IMR-90 (cell line): ENCODE results near the gene SIN3B. TPM values are rescaled to one million over a fixed set of nuclear protein-coding genes. Genes with fewer than 3 reads are reported as not detected.

Experiments used
- ATAC-seq: fragments of 200-7000 bp; cut with Tn5 transposase; 2 replicates; pipeline ENCODE4 v1.9.1; 2020; ENCODE audit warnings: low read depth, mild to moderate bottlenecking, moderate library complexity
- BruUV-seq: library from RNA; stranded (reverse); fragments of 400-500 nt; replicated peaks from 2 replicates; lab custom pipeline; 2021; lab: Mats Ljungman, UMichigan
- CTCF ChIA-PET: fragments of 300-600 bp; formaldehyde crosslinking; extraction: SDS; loops from one replicate; lab custom pipeline; 2021; ENCODE audit warnings: antibody characterized with exemption; lab: Yijun Ruan, JAX
- POLR2A ChIA-PET: fragments of 300-600 bp; sonication (Branson Sonifier 250); formaldehyde crosslinking; loops from one replicate; lab custom pipeline; 2022; ENCODE audit warnings: antibody characterized with exemption; ENCODE audit not compliant: unreplicated experiment; lab: Charles Lee
- DNase-seq: peaks from one replicate; pipeline ENCODE4 v3.0.0; 2013
- H2AFZ ChIP-seq: replicated peaks from 2 replicates; pipeline ENCODE3; 2013; ENCODE audit warnings: low read length, mild to moderate bottlenecking; ENCODE audit not compliant: poor library complexity
- H2AK5ac ChIP-seq: 2 replicates; pipeline ENCODE4 v1.6.1; 2013; ENCODE audit warnings: low read depth, low read length, inconsistent platforms
- H2AK9ac ChIP-seq: replicated peaks from 2 replicates; pipeline ENCODE3; 2013; ENCODE audit warnings: mild to moderate bottlenecking, low read depth, low read length, moderate library complexity; ENCODE audit not compliant: poor library complexity
- H2BK120ac ChIP-seq: 2 replicates; pipeline ENCODE4 v1.6.1; 2013; ENCODE audit warnings: low read depth, low read length, inconsistent platforms
- H2BK15ac ChIP-seq: 3 replicates; pipeline ENCODE4 v1.6.1; 2013; ENCODE audit warnings: low read depth, low read length, inconsistent platforms
- H2BK20ac ChIP-seq: 2 replicates; pipeline ENCODE4 v1.6.1; 2013; ENCODE audit warnings: low read depth, mild to moderate bottlenecking, inconsistent platforms, low read length, moderate library complexity
- H2BK5ac ChIP-seq: 2 replicates; pipeline ENCODE4 v1.6.1; 2013; ENCODE audit warnings: mild to moderate bottlenecking, low read depth, low read length, inconsistent platforms; ENCODE audit not compliant: poor library complexity, severe bottlenecking
- H3K14ac ChIP-seq: replicated peaks from 2 replicates; pipeline ENCODE4 v1.6.1; 2013; ENCODE audit warnings: low read depth, low read length, inconsistent platforms
- H3K18ac ChIP-seq: 2 replicates; pipeline ENCODE4 v1.6.1; 2013; ENCODE audit warnings: low read depth, low read length, control low read depth
- H3K23ac ChIP-seq: 2 replicates; pipeline ENCODE4 v1.6.1; 2013; ENCODE audit warnings: low read depth, low read length, inconsistent platforms
- H3K27ac ChIP-seq: 2 replicates; pipeline ENCODE4 v1.5.1; 2013; ENCODE audit warnings: mild to moderate bottlenecking, control low read depth, low read length; ENCODE audit not compliant: insufficient read depth
- H3K27me3 ChIP-seq: 2 replicates; pipeline ENCODE4 v1.6.1; 2013; ENCODE audit warnings: low read length; ENCODE audit not compliant: control insufficient read depth, insufficient read depth
- H3K36me3 ChIP-seq: 2 replicates; pipeline ENCODE4 v1.6.1; 2013; ENCODE audit warnings: low read length, mixed read lengths; ENCODE audit not compliant: control insufficient read depth, insufficient read depth
- H3K4ac ChIP-seq: 2 replicates; pipeline ENCODE4 v1.6.1; 2013; ENCODE audit warnings: low read depth, low read length, inconsistent platforms
- H3K4me1 ChIP-seq: 2 replicates; pipeline ENCODE4 v1.6.1; 2013; ENCODE audit warnings: low read length, mixed read lengths; ENCODE audit not compliant: control insufficient read depth, insufficient read depth
- H3K4me2 ChIP-seq: 2 replicates; pipeline ENCODE4 v1.6.1; 2013; ENCODE audit warnings: low read depth, mild to moderate bottlenecking, control low read depth, low read length, moderate library complexity
- H3K4me3 ChIP-seq: 2 replicates; pipeline ENCODE4 v1.5.1; 2013; ENCODE audit warnings: low read depth, mild to moderate bottlenecking, control low read depth, low read length, moderate library complexity; ENCODE audit not compliant: insufficient read depth
- H3K56ac ChIP-seq: 2 replicates; pipeline ENCODE4 v1.6.1; 2013; ENCODE audit warnings: low read length, inconsistent platforms; ENCODE audit not compliant: insufficient read depth; ENCODE audit errors: extremely low read depth
- H3K79me1 ChIP-seq, 2 experiments: 2 replicates each; pipeline ENCODE4 v1.6.1; 2013; ENCODE audit warnings: low read length in 2 of 2, inconsistent platforms in 1 of 2, low read depth in 1 of 2
- H3K9ac ChIP-seq: 2 replicates; pipeline ENCODE4 v1.6.1; 2013; ENCODE audit warnings: low read depth, low read length, control low read depth
- H3K9me1 ChIP-seq: 2 replicates; pipeline ENCODE4 v1.6.1; 2013; ENCODE audit warnings: low read length, inconsistent platforms; ENCODE audit not compliant: insufficient read depth
- H3K9me3 ChIP-seq: 2 replicates; pipeline ENCODE4 v1.6.1; 2013; ENCODE audit warnings: low read length; ENCODE audit not compliant: control insufficient read depth, insufficient read depth
- H4K20me1 ChIP-seq: 2 replicates; pipeline ENCODE4 v1.6.1; 2013; ENCODE audit warnings: low read length, inconsistent platforms; ENCODE audit not compliant: insufficient read depth
- H4K5ac ChIP-seq: 2 replicates; pipeline ENCODE4 v1.6.1; 2013; ENCODE audit warnings: mild to moderate bottlenecking, low read depth, low read length, control low read depth
- H4K8ac ChIP-seq, 2 experiments: 2 replicates each; pipeline ENCODE4 v1.6.1; 2013; ENCODE audit warnings: low read depth in 2 of 2, low read length in 2 of 2, control low read depth in 1 of 2, inconsistent platforms in 1 of 2
- H4K91ac ChIP-seq: 2 replicates; pipeline ENCODE4 v1.6.1; 2013; ENCODE audit warnings: low read depth, low read length, inconsistent platforms; ENCODE audit not compliant: insufficient read depth
- BHLHE40 ChIP-seq: fragments of 150-350 bp; IDR thresholded peaks from 2 replicates; pipeline ENCODE4 v1.6.1; 2016; ENCODE audit warnings: mild to moderate bottlenecking, low read depth, low read length
- CEBPB ChIP-seq: IDR thresholded peaks from 2 replicates; pipeline ENCODE4 v1.6.1; 2012; ENCODE audit warnings: low read depth, low read length, improper control_type of control experiment
- CHD1 ChIP-seq: IDR thresholded peaks from 2 replicates; pipeline ENCODE4 v1.6.1; 2012; ENCODE audit warnings: low read depth, low read length, improper control_type of control experiment
- CTCF ChIP-seq: conservative IDR thresholded peaks from 2 replicates; pipeline ENCODE4 v1.5.1; 2012; ENCODE audit warnings: mild to moderate bottlenecking, low read depth, low read length, improper control_type of control experiment
- FOS ChIP-seq: fragments of 150-350 bp; IDR thresholded peaks from 2 replicates; pipeline ENCODE4 v1.6.1; 2016; ENCODE audit warnings: low read depth, low read length
- MAZ ChIP-seq: IDR thresholded peaks from 2 replicates; pipeline ENCODE4 v1.6.1; 2012; ENCODE audit warnings: low read depth, mild to moderate bottlenecking, low read length, improper control_type of control experiment, moderate library complexity, borderline replicate concordance
- MXI1 ChIP-seq: IDR thresholded peaks from 2 replicates; pipeline ENCODE4 v1.6.1; 2012; ENCODE audit warnings: low read depth, mild to moderate bottlenecking, low read length, moderate library complexity, borderline replicate concordance
- NFE2L2 ChIP-seq: fragments of 150-350 bp; IDR thresholded peaks from 2 replicates; pipeline ENCODE4 v1.6.1; 2016; ENCODE audit warnings: low read depth, mild to moderate bottlenecking, low read length
- POLR2A ChIP-seq: IDR thresholded peaks from 2 replicates; pipeline ENCODE4 v1.6.1; 2012; ENCODE audit warnings: mild to moderate bottlenecking, low read depth, low read length
- RCOR1 ChIP-seq: IDR thresholded peaks from 2 replicates; pipeline ENCODE4 v1.6.1; 2012; ENCODE audit warnings: mild to moderate bottlenecking, low read length, improper control_type of control experiment; ENCODE audit not compliant: insufficient replicate concordance
- RFX5 ChIP-seq: IDR thresholded peaks from 2 replicates; pipeline ENCODE4 v1.8.0; 2012; ENCODE audit warnings: low read depth, mild to moderate bottlenecking, low read length, moderate library complexity
- SMC3 ChIP-seq: fragments of 150-350 bp; IDR thresholded peaks from 2 replicates; pipeline ENCODE4 v1.6.1; 2016; ENCODE audit warnings: low read depth, mild to moderate bottlenecking, antibody characterized with exemption, low read length, moderate library complexity
- WGBS, 2 experiments: methylation state at CpG; one replicate each; pipeline versions ENCODE4 v1.1.5 to v1.1.7; 2013; ENCODE audit warnings: missing lambda C conversion rate in 2 of 2; ENCODE audit not compliant: insufficient read length in 1 of 2; ENCODE audit errors: extremely low coverage in 2 of 2; 5-methylcytosine and 5-hydroxymethylcytosine counted together
- dilution Hi-C: fragments of 300-500 bp; cut with HindIII; formaldehyde crosslinking; loops from one replicate; pipeline ENCODE4 v1.14.3; 2018; ENCODE audit warnings: low sequenced_read_pairs; ENCODE audit not compliant: unreplicated experiment
- in situ Hi-C: fragments of 300-500 bp; cut with MboI; formaldehyde crosslinking; loops from 3 replicates; pipeline ENCODE4 v1.14.3; 2019; ENCODE audit warnings: low sequenced_read_pairs, inconsistent platforms, mixed read lengths
- intact Hi-C: fragments of 100-400 bp; cut with micrococcal nuclease; formaldehyde crosslinking; loops from 2 replicates; pipeline ENCODE4 v1.10.0; 2022
- polyA plus RNA-seq, 3 experiments: library from polyadenylated mRNA; depleted of rRNA; stranded (reverse); fragments of >200 nt; gene quantifications; 2 replicates each; pipeline ENCODE4 v1.2.3, GENCODE V29; 2012; ENCODE audit warnings: low replicate concordance in 1 of 3
- total RNA-seq: library from RNA; depleted of rRNA; stranded (reverse); fragments of >200 nt; gene quantifications from 2 replicates; pipeline ENCODE4 v1.2.3, GENCODE V29; 2012
- TF ChIP-seq, protein P1 (sequence below): fragments of 150-350 bp; IDR thresholded peaks from 2 replicates; pipeline ENCODE4 v1.6.1; 2016; ENCODE audit warnings: low read depth, mild to moderate bottlenecking, low read length, moderate library complexity, borderline replicate concordance

SIN3B gene
- total and polyA plus RNA-seq, 2 of the 4 experiments (the other 2 are of a cell fraction) = 7.9 to 40.0 TPM

- H3K36me3 ChIP-seq = peaks cover 57% of the 10 kb centered on the region
Measured at GRCh38 chr19:16834747-16835146, 5.5 kb downstream of the SIN3B start.

More at GRCh38 chr19:16834747-16835146, 5.5 kb downstream of the SIN3B start:
- Histone ChIP-seq H4K91ac (no peak overlapping the region), H3K4me1 (peaks cover 7% of the 10 kb centered on the region; the same call in 1 of the 2 replicates), H3K14ac (no peak overlapping the region), H3K56ac (no peak overlapping the region), H3K4ac (no peak overlapping the region), H3K4me3 (no peak overlapping the region), H4K20me1 (peaks cover 41% of the 10 kb centered on the region), H2BK120ac (no peak overlapping the region), H3K18ac (no peak overlapping the region), H4K5ac (no peak overlapping the region), H4K8ac (no peak overlapping the region), H2AK5ac (no peak overlapping the region), H3K27me3 (no peaks in the 10 kb centered on the region), H2BK15ac (no peak overlapping the region), H3K9me3 (no peaks in the 10 kb centered on the region), H3K23ac (no peak overlapping the region), H2AFZ (no peak overlapping the region), H2BK20ac (no peak overlapping the region), H3K4me2 (no peak overlapping the region), H2AK9ac (no peak overlapping the region), H3K9ac (no peak overlapping the region), H3K79me1 (peaks cover 43 to 89% of the 10 kb centered on the region in 2 experiments), H2BK5ac (no peak overlapping the region), H3K9me1 (peaks cover 22% of the 10 kb centered on the region; the same call in 1 of the 2 replicates), H3K27ac (no peak overlapping the region)
- ChIA-PET POLR2A (interaction anchor here (0.6 kb wide), 1 partner anchor 274 kb away, joined by 3 read pairs; no protein-coding TSS in a partner anchor), CTCF (interaction anchor here (0.6 kb wide), 1 partner anchor 218 kb away, joined by 4 read pairs; no protein-coding TSS in a partner anchor)
- TF ChIP-seq NFE2L2 (no peak), CEBPB (no peak), POLR2A (no peak), RCOR1 (no peak), CHD1 (no peak), MXI1 (no peak), SMC3 (no peak), BHLHE40 (no peak), MAZ (no peak), RFX5 (no peak), CTCF (no peak), FOS (no peak)
- TF ChIP-seq, protein P1, sequence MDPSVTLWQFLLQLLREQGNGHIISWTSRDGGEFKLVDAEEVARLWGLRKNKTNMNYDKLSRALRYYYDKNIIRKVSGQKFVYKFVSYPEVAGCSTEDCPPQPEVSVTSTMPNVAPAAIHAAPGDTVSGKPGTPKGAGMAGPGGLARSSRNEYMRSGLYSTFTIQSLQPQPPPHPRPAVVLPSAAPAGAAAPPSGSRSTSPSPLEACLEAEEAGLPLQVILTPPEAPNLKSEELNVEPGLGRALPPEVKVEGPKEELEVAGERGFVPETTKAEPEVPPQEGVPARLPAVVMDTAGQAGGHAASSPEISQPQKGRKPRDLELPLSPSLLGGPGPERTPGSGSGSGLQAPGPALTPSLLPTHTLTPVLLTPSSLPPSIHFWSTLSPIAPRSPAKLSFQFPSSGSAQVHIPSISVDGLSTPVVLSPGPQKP = no peak
- intact Hi-C loops (no loop called here), in situ Hi-C loops (no loop called here), dilution Hi-C loops (no loop called here)
- WGBS, 2 experiments = no CpG with 5 or more reads among the region's 13 CpGs
- ATAC-seq = no peak
- no TSS peak for BruUV-seq
- DNase-seq = peak; percentile 28
